OCI-LY7 (cell line): ENCODE measurements around the gene MYL11.

Experiments
- CTCF ChIP-seq: fragments of 200-600 bp; sonication (generic); conservative IDR thresholded peaks from 2 replicates; pipeline ENCODE4 v1.5.1; 2014; ENCODE audit warnings: mild to moderate bottlenecking, antibody characterized with exemption, low read length, moderate library complexity, mixed read lengths
- EZH2phosphoT487 ChIP-seq: fragments of 200-600 bp; sonication (generic); IDR thresholded peaks from 2 replicates; pipeline ENCODE4 v1.6.1; 2018; ENCODE audit warnings: low read depth, borderline replicate concordance, mild to moderate bottlenecking, mixed run types, antibody characterized with exemption, low read length, moderate library complexity, mixed read lengths

- TF ChIP-seq CTCF (no peak), EZH2phosphoT487 (no peak)
Observed at GRCh38 chr16:30372725-30373124, 1.9 kb upstream of the MYL11 start.
